Measurements from ENCODE around the gene ATIC. TPM values are rescaled to one million over a fixed set of nuclear protein-coding genes. Genes with fewer than 3 reads are reported as not detected.
"Not testable (repeated sequence)": the region's sequence is repeated elsewhere in the genome, so short reads cannot be mapped to it uniquely, and the experiment has no call there.

ATIC gene
- total RNA-seq, 4 donors from 2014 or later = 20.5 to 57.6 (median 29.8) TPM

DNA sequence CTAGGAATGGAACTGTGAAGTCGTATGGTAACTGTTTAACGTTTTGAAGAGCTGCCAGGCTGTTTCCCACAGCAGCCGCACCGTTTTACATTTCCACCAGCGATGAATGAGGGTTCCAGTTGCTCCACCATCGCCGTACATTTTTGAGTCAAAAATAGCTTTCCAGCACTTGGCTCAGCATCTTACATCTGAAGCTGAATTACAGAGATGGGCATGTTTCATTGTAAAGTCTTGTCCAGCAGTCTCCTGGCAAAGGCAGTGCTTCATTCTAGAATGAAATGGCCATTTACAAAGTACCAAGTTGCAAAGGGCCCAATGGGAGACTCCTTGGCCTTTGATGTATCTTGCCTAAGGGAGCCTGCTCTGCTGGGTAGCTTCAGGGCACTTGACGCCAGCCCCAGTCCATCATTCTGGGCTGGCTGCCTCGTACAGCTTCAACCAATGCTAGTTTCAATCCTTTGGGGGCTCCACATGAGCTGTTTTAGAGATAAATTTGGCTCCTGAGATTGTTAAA lies 45.1 kb downstream of the ATIC start:
- no peak overlapping the region for H3K27ac ChIP-seq
- intact Hi-C loops (cut with DNase I; ENCODE audit: low total_unique reads) = no loop called here
- no peaks in the 10 kb centered on the region for H3K36me3 ChIP-seq
- TF ChIP-seq POLR2A (IDR thresholded peaks at IDR 0.05) = no peak
- TF ChIP-seq, protein P1, sequence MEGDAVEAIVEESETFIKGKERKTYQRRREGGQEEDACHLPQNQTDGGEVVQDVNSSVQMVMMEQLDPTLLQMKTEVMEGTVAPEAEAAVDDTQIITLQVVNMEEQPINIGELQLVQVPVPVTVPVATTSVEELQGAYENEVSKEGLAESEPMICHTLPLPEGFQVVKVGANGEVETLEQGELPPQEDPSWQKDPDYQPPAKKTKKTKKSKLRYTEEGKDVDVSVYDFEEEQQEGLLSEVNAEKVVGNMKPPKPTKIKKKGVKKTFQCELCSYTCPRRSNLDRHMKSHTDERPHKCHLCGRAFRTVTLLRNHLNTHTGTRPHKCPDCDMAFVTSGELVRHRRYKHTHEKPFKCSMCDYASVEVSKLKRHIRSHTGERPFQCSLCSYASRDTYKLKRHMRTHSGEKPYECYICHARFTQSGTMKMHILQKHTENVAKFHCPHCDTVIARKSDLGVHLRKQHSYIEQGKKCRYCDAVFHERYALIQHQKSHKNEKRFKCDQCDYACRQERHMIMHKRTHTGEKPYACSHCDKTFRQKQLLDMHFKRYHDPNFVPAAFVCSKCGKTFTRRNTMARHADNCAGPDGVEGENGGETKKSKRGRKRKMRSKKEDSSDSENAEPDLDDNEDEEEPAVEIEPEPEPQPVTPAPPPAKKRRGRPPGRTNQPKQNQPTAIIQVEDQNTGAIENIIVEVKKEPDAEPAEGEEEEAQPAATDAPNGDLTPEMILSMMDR (IDR thresholded peaks at IDR 0.05) = no peak
- no peaks in the 10 kb centered on the region for H3K9me3 ChIP-seq
- no peak overlapping the region for H3K4me3 ChIP-seq
- no peaks in the 10 kb centered on the region for H3K4me1 ChIP-seq
- no peaks in the 10 kb centered on the region for H3K27me3 ChIP-seq
- no peak for DNase-seq

DNA sequence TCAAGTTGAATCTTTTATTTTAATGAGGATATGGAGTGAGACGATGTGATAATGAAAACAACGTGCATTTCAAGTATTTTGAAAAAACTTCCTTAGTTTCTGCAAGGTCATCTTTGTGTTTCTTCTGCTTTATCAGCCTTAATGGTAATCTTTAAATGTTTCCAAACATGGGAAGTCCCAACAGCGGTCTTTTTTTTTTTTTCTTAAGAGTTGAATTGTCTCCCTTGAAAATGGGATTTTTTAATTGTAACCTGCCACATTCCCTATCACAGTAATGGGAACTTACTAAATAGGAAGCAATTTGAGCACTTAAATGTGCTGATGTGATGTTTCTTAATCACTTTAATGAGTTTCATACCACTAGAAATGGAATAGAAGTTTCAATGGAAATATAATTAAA lies 45.8 kb downstream of the ATIC start:
- Histone ChIP-seq H3K9me3 (no peaks in the 10 kb centered on the region), H3K36me3 (no peaks in the 10 kb centered on the region), H3K27ac (no peak overlapping the region), H3K27me3 (no peaks in the 10 kb centered on the region), H3K4me1 (no peaks in the 10 kb centered on the region), H3K4me3 (no peak overlapping the region)
- TF ChIP-seq, protein P1 (IDR thresholded peaks at IDR 0.05) = no peak
- no peak for TF ChIP-seq POLR2A (IDR thresholded peaks at IDR 0.05)
- no peak for DNase-seq
- intact Hi-C loops (cut with DNase I; ENCODE audit: low total_unique reads) = no loop called here

DNA sequence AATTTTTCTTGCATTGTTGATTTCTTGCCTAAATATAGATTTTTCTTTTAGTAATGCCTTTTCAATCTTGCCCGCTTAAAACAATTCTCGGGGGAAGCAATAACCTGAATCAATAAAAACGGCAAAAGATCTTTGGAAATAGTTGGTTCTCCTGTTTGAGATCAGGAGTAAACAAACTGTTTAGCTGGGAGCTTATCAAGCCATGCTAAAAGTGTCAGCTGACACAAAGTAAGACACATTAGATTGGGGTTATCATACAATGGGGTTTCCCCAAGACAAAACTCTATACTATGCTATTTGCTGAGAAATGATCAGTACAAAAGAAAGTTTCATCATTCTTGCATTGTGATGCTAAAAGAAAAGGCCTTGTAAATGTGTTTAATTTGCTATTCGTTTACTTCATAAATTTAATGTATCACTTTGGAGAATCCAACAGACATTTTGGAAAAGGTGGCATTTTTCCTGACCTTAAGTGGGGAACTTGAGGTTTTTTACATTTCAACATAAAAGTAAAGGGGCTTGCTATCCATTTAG lies 46.5 kb downstream of the ATIC start:
- no peak overlapping the region for H3K4me3 ChIP-seq
- H3K27ac ChIP-seq = no peak overlapping the region
- H3K36me3 ChIP-seq = no peaks in the 10 kb centered on the region
- no peaks in the 10 kb centered on the region for H3K4me1 ChIP-seq
- no peak for TF ChIP-seq POLR2A (IDR thresholded peaks at IDR 0.05)
- TF ChIP-seq, protein P1 (IDR thresholded peaks at IDR 0.05) = no peak
- intact Hi-C loops (cut with DNase I; ENCODE audit: low total_unique reads) = no loop called here
- no peaks in the 10 kb centered on the region for H3K27me3 ChIP-seq
- DNase-seq = no peak
- no peaks in the 10 kb centered on the region for H3K9me3 ChIP-seq

GRCh38 chr2:215358891-215359575 lies 47.2 kb downstream of the ATIC start:
- TF ChIP-seq POLR2A (IDR thresholded peaks at IDR 0.05) = no peak
- TF ChIP-seq, protein P1 (IDR thresholded peaks at IDR 0.05) = no peak
- no peak overlapping the region for H3K27ac ChIP-seq
- H3K36me3 ChIP-seq = no peaks in the 10 kb centered on the region

GRCh38 chr2:215359576-215359922 lies 47.7 kb downstream of the ATIC start:
- H3K4me3 ChIP-seq = no peak overlapping the region
- no peak overlapping the region for H3K27ac ChIP-seq
- intact Hi-C loops (cut with DNase I; ENCODE audit: low total_unique reads) = no loop called here
- H3K36me3 ChIP-seq = no peaks in the 10 kb centered on the region
- H3K4me1 ChIP-seq = no peaks in the 10 kb centered on the region
- no peak for DNase-seq
- H3K27me3 ChIP-seq = no peaks in the 10 kb centered on the region
- no peaks in the 10 kb centered on the region for H3K9me3 ChIP-seq
- TF ChIP-seq POLR2A (IDR thresholded peaks at IDR 0.05) = no peak
- TF ChIP-seq, protein P1 (IDR thresholded peaks at IDR 0.05) = no peak

More at GRCh38 chr2:215358891-215359575, 47.2 kb downstream of the ATIC start:
- DNase-seq = no peak
- Histone ChIP-seq H3K9me3 (no peaks in the 10 kb centered on the region), H3K4me1 (no peaks in the 10 kb centered on the region), H3K27me3 (no peaks in the 10 kb centered on the region), H3K4me3 (no peak overlapping the region)
- intact Hi-C loops (cut with DNase I; ENCODE audit: low total_unique reads) = no loop called here

DNA sequence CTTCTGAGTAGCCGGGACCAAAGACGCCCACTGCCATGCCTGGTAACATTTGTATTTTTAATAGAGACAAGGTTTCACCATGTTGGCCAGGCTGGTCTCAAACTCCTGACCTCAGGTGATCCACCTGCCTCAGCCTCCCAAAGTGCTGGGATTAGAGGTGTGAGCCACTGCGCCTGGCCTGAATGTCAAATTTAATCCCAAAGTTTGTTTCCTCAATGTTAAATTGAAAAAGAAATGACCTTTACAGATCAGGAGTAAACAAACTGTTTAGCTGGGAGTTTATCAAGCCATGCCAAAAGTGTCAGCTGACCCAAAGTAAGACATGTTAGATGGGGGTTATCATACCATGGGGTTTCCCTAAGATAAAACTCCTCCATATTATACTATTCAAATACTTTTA lies 48.2 kb downstream of the ATIC start:
- H3K4me1 ChIP-seq; H3K36me3 ChIP-seq; H3K27ac ChIP-seq; H3K27me3 ChIP-seq; H3K9me3 ChIP-seq; intact Hi-C loops (cut with DNase I; ENCODE audit: low total_unique reads); DNase-seq; H3K4me3 ChIP-seq: not testable (repeated sequence)

Measured in uterus (tissue), 4 donors.